Measurements from ENCODE around the gene CEP126.

Gene CEP126

GRCh38 chr11:101894505-101894904 is 20.3 kb upstream of the CEP126 start:
- Histone ChIP-seq H3K4me2 (ENCODE audit: low read length) (no peak overlapping the region), H3K9ac (no peak overlapping the region), H3K9me3 (ENCODE audit: control insufficient read depth, low read length) (no peaks in the 10 kb centered on the region), H3K36me3 (ENCODE audit: control insufficient read depth, insufficient read depth, low read length) (no peaks in the 10 kb centered on the region), H3K4me3 (ENCODE audit: low read depth, low read length) (no peak overlapping the region), H3K79me2 (no peaks in the 10 kb centered on the region), H2AFZ (no peak overlapping the region), H3K4me1 (no peaks in the 10 kb centered on the region), H3K27me3 (ENCODE audit: control insufficient read depth, insufficient read depth, low read length) (no peaks in the 10 kb centered on the region), H3K27ac (no peak overlapping the region)
- TF ChIP-seq CTCF (IDR thresholded peaks at IDR 0.05): no peak

GRCh38 chr11:101907815-101908214 is 7.0 kb upstream of the CEP126 start:
- Histone ChIP-seq H3K9ac (no peak overlapping the region), H3K36me3 (ENCODE audit: control insufficient read depth, insufficient read depth, low read length) (no peaks in the 10 kb centered on the region), H3K79me2 (no peaks in the 10 kb centered on the region), H3K27ac (no peak overlapping the region), H3K4me1 (no peaks in the 10 kb centered on the region), H3K4me2 (ENCODE audit: low read length) (no peak overlapping the region), H3K4me3 (ENCODE audit: low read depth, low read length) (no peak overlapping the region), H3K9me3 (ENCODE audit: control insufficient read depth, low read length) (no peaks in the 10 kb centered on the region), H3K27me3 (ENCODE audit: control insufficient read depth, insufficient read depth, low read length) (no peaks in the 10 kb centered on the region), H2AFZ (no peak overlapping the region)
- no peak for TF ChIP-seq CTCF (IDR thresholded peaks at IDR 0.05)

- no peak for TF ChIP-seq CTCF (IDR thresholded peaks at IDR 0.05)
- H3K27ac ChIP-seq: no peak overlapping the region
- no peak overlapping the region for H3K4me3 ChIP-seq (ENCODE audit: low read depth, low read length)
- H3K27me3 ChIP-seq (ENCODE audit: control insufficient read depth, insufficient read depth, low read length): no peaks in the 10 kb centered on the region
- H2AFZ ChIP-seq: no peak overlapping the region
- no peaks in the 10 kb centered on the region for H3K79me2 ChIP-seq
- no peaks in the 10 kb centered on the region for H3K4me1 ChIP-seq
- no peak overlapping the region for H3K4me2 ChIP-seq (ENCODE audit: low read length)
- no peak overlapping the region for H3K9ac ChIP-seq
- no peaks in the 10 kb centered on the region for H3K9me3 ChIP-seq (ENCODE audit: control insufficient read depth, low read length)
- H3K36me3 ChIP-seq (ENCODE audit: control insufficient read depth, insufficient read depth, low read length): no peaks in the 10 kb centered on the region
Observed at GRCh38 chr11:101909087-101909486, 5.7 kb upstream of the CEP126 start.

GRCh38 chr11:101912823-101913284 is 2.0 kb upstream of the CEP126 start:
- no peak overlapping the region for H3K4me3 ChIP-seq (ENCODE audit: low read depth, low read length)
- H3K9ac ChIP-seq: no peak overlapping the region
- H3K79me2 ChIP-seq: no peaks in the 10 kb centered on the region
- no peaks in the 10 kb centered on the region for H3K36me3 ChIP-seq (ENCODE audit: control insufficient read depth, insufficient read depth, low read length)
- H3K4me2 ChIP-seq (ENCODE audit: low read length): no peak overlapping the region
- no peak for TF ChIP-seq CTCF (IDR thresholded peaks at IDR 0.05)
- no peak overlapping the region for H3K27ac ChIP-seq
- no peaks in the 10 kb centered on the region for H3K9me3 ChIP-seq (ENCODE audit: control insufficient read depth, low read length)
- no peaks in the 10 kb centered on the region for H3K27me3 ChIP-seq (ENCODE audit: control insufficient read depth, insufficient read depth, low read length)
- H2AFZ ChIP-seq: no peak overlapping the region
- H3K4me1 ChIP-seq: no peaks in the 10 kb centered on the region

GRCh38 chr11:101913656-101914055 is 1.2 kb upstream of the CEP126 start:
- Histone ChIP-seq H3K27ac (no peak overlapping the region), H3K9me3 (ENCODE audit: control insufficient read depth, low read length) (no peaks in the 10 kb centered on the region), H3K4me2 (ENCODE audit: low read length) (no peak overlapping the region), H3K27me3 (ENCODE audit: control insufficient read depth, insufficient read depth, low read length) (no peaks in the 10 kb centered on the region), H3K36me3 (ENCODE audit: control insufficient read depth, insufficient read depth, low read length) (no peaks in the 10 kb centered on the region), H3K4me3 (ENCODE audit: low read depth, low read length) (no peak overlapping the region), H3K79me2 (no peaks in the 10 kb centered on the region), H3K4me1 (no peaks in the 10 kb centered on the region), H3K9ac (no peak overlapping the region), H2AFZ (no peak overlapping the region)
- TF ChIP-seq CTCF (IDR thresholded peaks at IDR 0.05): no peak

Measured in parathyroid adenoma (tissue), 2 donors.